ENCODE data around the gene ANKRD13B. TPM values are rescaled to one million over a fixed set of nuclear protein-coding genes. Genes with fewer than 3 reads are reported as not detected.

Gene ANKRD13B
- total RNA-seq, 1 donor from 2014 or later, result 24.5 TPM

GRCh38 chr17:29560316-29560715 lies 32.6 kb upstream of the ANKRD13B start:
- Mint-ChIP-seq H3K4me3 (ENCODE audit: unreplicated experiment) (no peak overlapping the region), H3K27ac (ENCODE audit: unreplicated experiment) (no peak overlapping the region), H3K9me3 (ENCODE audit: low read depth) (no peaks in the 10 kb centered on the region), H3K36me3 (ENCODE audit: low read depth) (peaks cover 8% of the 10 kb centered on the region), H3K27me3 (ENCODE audit: low read depth) (no peaks in the 10 kb centered on the region), H3K4me1 (ENCODE audit: low read depth) (no peaks in the 10 kb centered on the region)
- no peak for DNase-seq (ENCODE audit: low spot score)
- no peak for TF ChIP-seq CTCF (IDR thresholded peaks at IDR 0.05)

GRCh38 chr17:29561554-29562517 lies 31.1 kb upstream of the ANKRD13B start:
- H3K27me3 Mint-ChIP-seq (ENCODE audit: low read depth), result no peaks in the 10 kb centered on the region
- no peak overlapping the region for H3K4me3 Mint-ChIP-seq (ENCODE audit: unreplicated experiment)
- no peaks in the 10 kb centered on the region for H3K9me3 Mint-ChIP-seq (ENCODE audit: low read depth)
- DNase-seq (ENCODE audit: low spot score), result peak; percentile 59
- peaks cover 7% of the 10 kb centered on the region for H3K4me1 Mint-ChIP-seq (ENCODE audit: low read depth)
- H3K36me3 Mint-ChIP-seq (ENCODE audit: low read depth), result peaks cover 8% of the 10 kb centered on the region
- TF ChIP-seq CTCF (IDR thresholded peaks at IDR 0.05), result no peak
- no peak overlapping the region for H3K27ac Mint-ChIP-seq (ENCODE audit: unreplicated experiment)

- Mint-ChIP-seq H3K4me3 (ENCODE audit: unreplicated experiment) (no peak overlapping the region), H3K36me3 (ENCODE audit: low read depth) (peaks cover 8% of the 10 kb centered on the region), H3K4me1 (ENCODE audit: low read depth) (peaks cover 7% of the 10 kb centered on the region), H3K27ac (ENCODE audit: unreplicated experiment) (no peak overlapping the region), H3K9me3 (ENCODE audit: low read depth) (no peaks in the 10 kb centered on the region), H3K27me3 (ENCODE audit: low read depth) (no peaks in the 10 kb centered on the region)
- peak; percentile 60 for DNase-seq (ENCODE audit: low spot score)
- TF ChIP-seq CTCF (IDR thresholded peaks at IDR 0.05), result no peak
These were observed 30.3 kb upstream of the ANKRD13B start for GRCh38 chr17:29562615-29563014.

- Mint-ChIP-seq H3K36me3 (ENCODE audit: low read depth) (peaks cover 8% of the 10 kb centered on the region), H3K27ac (ENCODE audit: unreplicated experiment) (no peak overlapping the region), H3K9me3 (ENCODE audit: low read depth) (no peaks in the 10 kb centered on the region), H3K27me3 (ENCODE audit: low read depth) (no peaks in the 10 kb centered on the region), H3K4me3 (ENCODE audit: unreplicated experiment) (no peak overlapping the region), H3K4me1 (ENCODE audit: low read depth) (peaks cover 7% of the 10 kb centered on the region)
- no peak for TF ChIP-seq CTCF (IDR thresholded peaks at IDR 0.05)
- peak; percentile 13 for DNase-seq (ENCODE audit: low spot score)
These were observed 29.1 kb upstream of the ANKRD13B start for GRCh38 chr17:29563816-29564215.

- no peaks in the 10 kb centered on the region for H3K9me3 Mint-ChIP-seq (ENCODE audit: low read depth)
- peak overlapping the region; percentile 89 for H3K4me3 Mint-ChIP-seq (ENCODE audit: unreplicated experiment)
- TF ChIP-seq CTCF (IDR thresholded peaks at IDR 0.05), result peak; percentile 59
- DNase-seq (ENCODE audit: low spot score), result peak; percentile 90
- H3K4me1 Mint-ChIP-seq (ENCODE audit: low read depth), result peaks cover 21% of the 10 kb centered on the region
- H3K36me3 Mint-ChIP-seq (ENCODE audit: low read depth), result peaks cover 12% of the 10 kb centered on the region
- H3K27ac Mint-ChIP-seq (ENCODE audit: unreplicated experiment), result peak overlapping the region; percentile 38
- no peaks in the 10 kb centered on the region for H3K27me3 Mint-ChIP-seq (ENCODE audit: low read depth)
These were observed 27.1 kb upstream of the ANKRD13B start for GRCh38 chr17:29565643-29566472.
